ENCODE measurements around the gene DMAC2L. TPM values are rescaled to one million over a fixed set of nuclear protein-coding genes. Genes with fewer than 3 reads are reported as not detected.

Gene DMAC2L
- total and polyA plus RNA-seq, 2 experiments from 2014 or later, result 10.8 to 12.5 TPM

- no peak overlapping the region for H2AFZ ChIP-seq
- no peak overlapping the region for H3K4me3 ChIP-seq
- DNase-seq (ENCODE audit: low spot score), result no peak
- no peaks in the 10 kb centered on the region for H3K9me3 ChIP-seq (ENCODE audit: low read depth)
- H3K27me3 ChIP-seq, result no peaks in the 10 kb centered on the region
- H3K36me3 ChIP-seq (replicated peaks; ENCODE audit: insufficient read depth, low read depth), result no peaks in the 10 kb centered on the region
- H4K20me1 ChIP-seq (ENCODE audit: insufficient read depth, poor library complexity, severe bottlenecking), result no peaks in the 10 kb centered on the region
- H3K9me2 ChIP-seq (replicated peaks; ENCODE audit: insufficient read depth), result no peaks in the 10 kb centered on the region
- H3K4me1 ChIP-seq (ENCODE audit: insufficient read depth), result no peaks in the 10 kb centered on the region
- TF ChIP-seq EZH2 (IDR thresholded peaks at IDR 0.05; ENCODE audit: borderline replicate concordance), result no peak
- H3K79me2 ChIP-seq, result no peaks in the 10 kb centered on the region
- H3K27ac ChIP-seq, result no peak overlapping the region
- no peak overlapping the region for H3K4me2 ChIP-seq
Measured at GRCh38 chr14:50265029-50265428, 47.1 kb upstream of the DMAC2L start.

DNA sequence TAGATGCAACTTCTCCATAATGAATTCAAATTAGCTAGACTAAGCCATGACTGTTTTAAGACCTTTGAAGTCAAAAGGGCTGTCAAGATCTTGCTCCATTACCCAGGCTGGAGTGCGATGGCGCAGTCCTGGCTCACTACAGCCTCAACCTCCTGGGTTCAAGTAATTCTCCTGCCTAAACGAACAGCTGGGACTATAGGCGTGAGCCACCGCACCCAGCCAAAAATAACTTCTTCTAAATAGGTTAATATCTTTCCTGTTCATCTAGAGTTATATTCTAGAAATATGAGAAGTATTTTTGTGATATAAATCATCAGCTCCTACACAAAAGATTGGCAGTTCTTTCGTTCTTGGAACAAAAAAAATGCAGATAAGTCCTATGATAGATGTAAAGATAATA lies 41.2 kb upstream of the DMAC2L start:
- H2AFZ ChIP-seq, result no peak overlapping the region
- H3K9me3 ChIP-seq (ENCODE audit: low read depth), result no peaks in the 10 kb centered on the region
- 96% methylated on average over 6 of the region's 6 CpGs for WGBS (ENCODE audit: low lambda C conversion rate, missing lambda C conversion rate)
- no peak overlapping the region for H3K27ac ChIP-seq
- H3K36me3 ChIP-seq (replicated peaks; ENCODE audit: insufficient read depth, low read depth), result no peaks in the 10 kb centered on the region
- no peaks in the 10 kb centered on the region for H3K79me2 ChIP-seq
- no peak for DNase-seq (ENCODE audit: low spot score)
- H3K4me1 ChIP-seq (ENCODE audit: insufficient read depth), result no peaks in the 10 kb centered on the region
- TF ChIP-seq EZH2 (IDR thresholded peaks at IDR 0.05; ENCODE audit: borderline replicate concordance) (no peak), EZH2phosphoT487 (IDR thresholded peaks at IDR 0.05; ENCODE audit: low read depth, severe bottlenecking, unreplicated experiment) (no peak)
- TF ChIP-seq, protein P1, sequence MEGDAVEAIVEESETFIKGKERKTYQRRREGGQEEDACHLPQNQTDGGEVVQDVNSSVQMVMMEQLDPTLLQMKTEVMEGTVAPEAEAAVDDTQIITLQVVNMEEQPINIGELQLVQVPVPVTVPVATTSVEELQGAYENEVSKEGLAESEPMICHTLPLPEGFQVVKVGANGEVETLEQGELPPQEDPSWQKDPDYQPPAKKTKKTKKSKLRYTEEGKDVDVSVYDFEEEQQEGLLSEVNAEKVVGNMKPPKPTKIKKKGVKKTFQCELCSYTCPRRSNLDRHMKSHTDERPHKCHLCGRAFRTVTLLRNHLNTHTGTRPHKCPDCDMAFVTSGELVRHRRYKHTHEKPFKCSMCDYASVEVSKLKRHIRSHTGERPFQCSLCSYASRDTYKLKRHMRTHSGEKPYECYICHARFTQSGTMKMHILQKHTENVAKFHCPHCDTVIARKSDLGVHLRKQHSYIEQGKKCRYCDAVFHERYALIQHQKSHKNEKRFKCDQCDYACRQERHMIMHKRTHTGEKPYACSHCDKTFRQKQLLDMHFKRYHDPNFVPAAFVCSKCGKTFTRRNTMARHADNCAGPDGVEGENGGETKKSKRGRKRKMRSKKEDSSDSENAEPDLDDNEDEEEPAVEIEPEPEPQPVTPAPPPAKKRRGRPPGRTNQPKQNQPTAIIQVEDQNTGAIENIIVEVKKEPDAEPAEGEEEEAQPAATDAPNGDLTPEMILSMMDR (IDR thresholded peaks at IDR 0.05; ENCODE audit: poor library complexity), result no peak
- H4K20me1 ChIP-seq (ENCODE audit: insufficient read depth, poor library complexity, severe bottlenecking), result no peaks in the 10 kb centered on the region
- H3K9me2 ChIP-seq (replicated peaks; ENCODE audit: insufficient read depth), result no peaks in the 10 kb centered on the region
- no peaks in the 10 kb centered on the region for H3K27me3 ChIP-seq
- no peak overlapping the region for H3K4me2 ChIP-seq
- no peak overlapping the region for H3K4me3 ChIP-seq

DNA sequence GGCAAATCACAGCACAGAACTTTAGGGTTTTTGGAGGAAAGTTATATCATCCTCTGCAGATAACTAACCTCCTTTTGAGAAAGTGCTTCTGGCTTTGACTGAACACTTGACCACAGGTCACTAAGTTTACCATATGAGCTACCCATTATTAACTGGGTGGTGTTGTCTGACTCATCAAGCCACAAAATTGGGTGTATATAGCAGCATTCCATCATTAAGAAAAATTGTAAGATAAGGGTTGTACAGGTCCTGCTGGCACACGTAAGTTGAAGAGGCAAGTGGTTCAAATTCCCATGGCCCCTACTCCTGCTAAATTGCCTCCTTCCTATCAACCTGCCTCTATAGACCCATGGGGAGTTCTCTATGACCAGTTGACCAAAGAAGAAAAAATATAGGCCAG lies 39.6 kb upstream of the DMAC2L start:
- no peak for DNase-seq (ENCODE audit: low spot score)
- TF ChIP-seq, protein P1 (IDR thresholded peaks at IDR 0.05; ENCODE audit: poor library complexity), result no peak
- TF ChIP-seq EZH2phosphoT487 (IDR thresholded peaks at IDR 0.05; ENCODE audit: low read depth, severe bottlenecking, unreplicated experiment) (no peak), EZH2 (IDR thresholded peaks at IDR 0.05; ENCODE audit: borderline replicate concordance) (no peak)
- Histone ChIP-seq H3K4me3 (no peak overlapping the region), H3K9me3 (ENCODE audit: low read depth) (no peaks in the 10 kb centered on the region), H3K27ac (no peak overlapping the region), H3K9me2 (replicated peaks; ENCODE audit: insufficient read depth) (no peaks in the 10 kb centered on the region), H3K79me2 (no peaks in the 10 kb centered on the region), H3K4me2 (no peak overlapping the region), H3K27me3 (no peaks in the 10 kb centered on the region), H3K4me1 (ENCODE audit: insufficient read depth) (no peaks in the 10 kb centered on the region), H2AFZ (no peak overlapping the region), H4K20me1 (ENCODE audit: insufficient read depth, poor library complexity, severe bottlenecking) (no peaks in the 10 kb centered on the region), H3K36me3 (replicated peaks; ENCODE audit: insufficient read depth, low read depth) (no peaks in the 10 kb centered on the region)
- WGBS (ENCODE audit: low lambda C conversion rate, missing lambda C conversion rate), result 86% methylated on average over 1 of the region's 1 CpG

DNA sequence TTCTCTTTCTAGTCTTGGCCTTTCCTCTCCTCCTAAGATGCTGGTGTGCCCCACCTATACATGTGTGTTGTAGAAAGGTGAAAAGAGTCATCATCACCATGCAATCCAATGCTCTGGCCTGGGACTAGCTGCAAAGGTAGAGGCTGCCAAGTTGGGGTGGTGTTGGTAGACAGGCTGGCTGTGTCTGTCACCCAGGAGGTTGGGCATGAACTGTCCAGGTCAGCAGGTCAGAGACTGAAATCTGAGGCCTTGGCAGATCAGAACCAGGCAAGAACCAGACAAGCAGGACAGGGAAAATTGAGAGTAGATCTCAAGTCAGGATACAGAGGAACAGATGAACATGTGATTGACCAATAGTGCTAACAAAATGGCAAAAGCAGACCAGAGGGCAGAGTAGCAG lies 26.3 kb upstream of the DMAC2L start:
- no peak overlapping the region for H3K27ac ChIP-seq
- H3K9me2 ChIP-seq (replicated peaks; ENCODE audit: insufficient read depth), result no peaks in the 10 kb centered on the region
- no peak for DNase-seq (ENCODE audit: low spot score)
- H3K4me3 ChIP-seq, result no peak overlapping the region
- no peaks in the 10 kb centered on the region for H3K36me3 ChIP-seq (replicated peaks; ENCODE audit: insufficient read depth, low read depth)
- no peak overlapping the region for H2AFZ ChIP-seq
- H4K20me1 ChIP-seq (ENCODE audit: insufficient read depth, poor library complexity, severe bottlenecking), result no peaks in the 10 kb centered on the region
- TF ChIP-seq, protein P1 (IDR thresholded peaks at IDR 0.05; ENCODE audit: poor library complexity), result no peak
- TF ChIP-seq EZH2phosphoT487 (IDR thresholded peaks at IDR 0.05; ENCODE audit: low read depth, severe bottlenecking, unreplicated experiment), result no peak
- TF ChIP-seq EZH2 (IDR thresholded peaks at IDR 0.05; ENCODE audit: borderline replicate concordance), result no peak
- no peak overlapping the region for H3K4me2 ChIP-seq
- no peaks in the 10 kb centered on the region for H3K79me2 ChIP-seq
- H3K27me3 ChIP-seq, result no peaks in the 10 kb centered on the region
- no peaks in the 10 kb centered on the region for H3K9me3 ChIP-seq (ENCODE audit: low read depth)
- H3K4me1 ChIP-seq (ENCODE audit: insufficient read depth), result no peaks in the 10 kb centered on the region

All from hepatocyte (in vitro differentiated cells).